Testis (tissue), 2 donors: ENCODE results near the gene IFI27L2.

Experiments used
- CTCF ChIP-seq, 3 experiments: fragments of 450-650 bp in 2 of 3; fragments of 200-600 bp in 1 of 3; sonication (generic) in 1 of 3; IDR thresholded peaks; one replicate each; pipeline ENCODE4 v1.5.1; 2016 to 2019; ENCODE audit warnings: antibody characterized with exemption in 3 of 3, mild to moderate bottlenecking in 2 of 3, moderate library complexity in 1 of 3
- POLR2A ChIP-seq: fragments of 450-650 bp; IDR thresholded peaks from one replicate; pipeline ENCODE4 v1.6.1; 2017; ENCODE audit warnings: antibody characterized with exemption, mild to moderate bottlenecking, moderate library complexity

- TF ChIP-seq POLR2A (no peak), CTCF (IDR thresholded peaks at IDR 0.05) (peak; percentile 90 to 97 (median 95))
Measured at GRCh38 chr14:94136575-94137331, 7.3 kb upstream of the IFI27L2 start.
